ENCODE measurements around the gene ADAMTS9. TPM values are rescaled to one million over a fixed set of nuclear protein-coding genes. Genes with fewer than 3 reads are reported as not detected.

The ADAMTS9 gene
- total and polyA plus RNA-seq, 10 of the 15 experiments (the other 5 are each of a cell fraction or from before 2014, with no cell fraction given) = 0.08 TPM; not detected in 9

- TF ChIP-seq BCLAF1 (IDR thresholded peaks at IDR 0.05) (no peak), HDGF (IDR thresholded peaks at IDR 0.05) (no peak), CBX5 (IDR thresholded peaks at IDR 0.05; ENCODE audit: low read depth) (no peak), CUX1 (IDR thresholded peaks at IDR 0.05; ENCODE audit: insufficient replicate concordance, low read depth, low read length) (no peak), MYC (IDR thresholded peaks at IDR 0.05; ENCODE audit: insufficient read depth, insufficient read length, insufficient replicate concordance, low read length, severe bottlenecking) (no peak)
These were observed 99.4 kb downstream of the ADAMTS9 start (continued) for GRCh38 chr3:64588380-64588779.
